ENCODE measurements around the gene RHOBTB1.
"Not testable (repeated sequence)": the region's sequence is repeated elsewhere in the genome, so short reads cannot be mapped to it uniquely, and the experiment has no call there.

RHOBTB1 gene

GRCh38 chr10:60944058-60944909, at the start of gene RHOBTB1:
RHOBTB1 (minus strand) TSS chr10:60944185; CDS start chr10:60911542, 32,643 bp downstream.
- DNase-seq (ENCODE audit: low spot score) = no peak

DNA sequence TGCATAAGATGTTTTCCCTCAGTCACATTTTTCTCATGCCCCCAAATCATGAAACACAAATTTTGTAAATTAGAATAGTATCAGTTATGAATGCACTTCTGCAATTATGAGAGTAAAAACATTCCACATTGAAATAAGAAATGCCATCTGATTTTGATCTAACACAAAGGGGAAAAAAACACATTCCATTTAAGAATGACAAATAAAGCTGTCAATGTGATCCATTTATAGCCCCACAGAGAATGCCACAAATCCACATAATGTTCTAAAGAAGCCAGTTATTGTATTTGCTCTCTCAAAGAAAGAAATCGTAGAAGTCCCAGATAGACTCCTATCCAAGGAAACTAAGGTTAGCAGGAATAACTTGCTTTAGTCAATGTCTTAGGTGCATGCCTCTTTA, 48.7 kb upstream of the RHOBTB1 start:
- DNase-seq (ENCODE audit: low spot score) = no peak

DNA sequence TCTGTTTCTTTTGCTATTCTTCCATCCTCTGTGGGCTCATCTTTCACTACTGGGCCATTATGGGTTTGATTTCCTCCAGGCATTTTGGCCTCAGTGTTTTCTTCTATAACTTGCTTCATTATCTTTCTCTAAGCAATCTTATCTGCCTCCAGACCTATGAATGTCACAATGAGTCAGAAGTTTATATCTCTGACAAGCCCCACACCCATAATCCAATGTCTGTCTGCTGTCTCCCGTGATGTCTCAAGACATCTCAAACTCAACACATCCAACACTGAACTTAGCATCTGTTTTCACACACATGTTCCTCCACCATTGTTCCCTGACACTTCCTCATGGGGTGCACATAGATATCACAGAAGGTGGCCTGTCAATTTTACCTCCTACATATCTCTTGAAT, 46.7 kb upstream of the RHOBTB1 start:
- no peak for DNase-seq (ENCODE audit: low spot score)

GRCh38 chr10:60989400-60989876, 45.5 kb upstream of the RHOBTB1 start:
- DNase-seq (ENCODE audit: low spot score) = no peak

DNA sequence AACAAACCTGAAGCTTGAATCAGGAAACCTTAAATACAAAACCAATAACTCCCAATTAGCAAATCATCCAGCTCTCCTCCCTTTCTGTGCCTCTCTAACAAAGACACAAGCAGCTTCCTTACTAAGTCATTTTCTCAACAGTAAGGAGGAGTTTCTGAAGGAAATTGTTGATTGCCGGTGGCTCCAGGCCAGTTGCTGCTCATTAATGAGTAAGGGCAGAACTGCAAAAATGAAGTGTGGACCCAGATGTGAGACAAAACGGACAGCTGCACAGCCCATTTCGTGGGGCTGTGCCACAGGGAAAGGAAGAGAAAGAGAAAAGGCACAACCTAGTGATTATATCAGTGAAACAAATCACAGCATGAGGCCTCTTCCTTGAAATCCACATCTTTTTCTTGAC, 42.8 kb upstream of the RHOBTB1 start:
- no peak for DNase-seq (ENCODE audit: low spot score)

DNA sequence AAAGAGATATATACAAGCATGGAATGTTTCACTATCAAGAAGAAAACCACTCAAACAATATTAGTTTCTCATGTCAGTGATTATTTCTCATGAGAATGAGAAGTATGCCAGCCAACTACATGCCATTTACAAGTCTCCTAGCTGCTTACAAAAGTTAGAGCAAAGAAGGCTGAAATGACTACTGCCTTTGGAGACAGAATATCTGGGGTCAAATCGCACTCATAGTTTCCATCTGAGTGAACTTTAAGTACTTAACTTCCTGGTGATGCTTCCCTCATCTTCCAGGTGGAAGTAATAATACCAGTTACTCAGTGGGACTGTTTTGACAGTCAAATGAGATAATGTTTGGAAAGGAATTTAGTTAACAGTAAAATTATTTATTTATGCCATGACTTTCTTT, 42.0 kb upstream of the RHOBTB1 start:
- no peak for DNase-seq (ENCODE audit: low spot score)

DNA sequence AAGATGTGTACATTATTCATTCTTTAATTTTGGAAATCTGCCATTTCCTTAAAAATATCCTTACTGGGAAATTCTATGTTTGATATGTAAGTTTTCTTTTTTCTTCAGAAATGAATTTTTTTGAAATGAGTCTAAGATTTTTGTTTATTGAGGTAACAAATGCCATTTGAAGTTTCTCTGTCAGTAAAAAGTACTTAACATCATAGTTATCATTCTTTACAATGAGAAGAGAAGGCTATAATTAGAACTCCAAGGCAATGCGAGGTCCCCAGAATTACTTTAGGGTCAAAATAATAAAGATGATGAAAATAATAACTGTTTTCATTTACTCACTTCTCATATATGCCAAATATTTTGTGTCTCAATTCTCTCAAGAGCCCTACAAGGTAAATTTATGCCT, 37.0 kb upstream of the RHOBTB1 start:
- DNase-seq (ENCODE audit: low spot score) = no peak

DNA sequence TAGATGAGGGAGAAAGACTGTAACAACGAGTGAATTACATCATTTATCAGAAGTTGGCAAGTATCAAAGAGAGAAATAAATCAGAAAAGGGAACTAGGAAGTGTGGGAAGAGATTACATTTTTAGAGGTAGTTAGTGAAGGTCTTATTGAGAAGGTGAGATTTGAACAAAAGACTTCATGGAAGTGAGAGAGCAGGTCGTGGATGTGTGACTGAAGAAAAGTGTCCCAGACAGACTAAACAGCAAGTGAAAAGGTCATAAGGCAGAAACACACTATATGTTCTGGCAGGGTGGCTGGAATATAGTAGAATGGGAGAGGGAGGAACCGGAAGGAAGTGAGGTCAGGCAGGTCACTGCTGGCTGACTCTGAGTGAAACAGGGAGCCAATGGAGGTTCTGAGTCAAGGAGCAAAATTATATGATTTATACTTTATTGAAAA, 35.7 kb upstream of the RHOBTB1 start:
- DNase-seq (ENCODE audit: low spot score) = no peak

DNA sequence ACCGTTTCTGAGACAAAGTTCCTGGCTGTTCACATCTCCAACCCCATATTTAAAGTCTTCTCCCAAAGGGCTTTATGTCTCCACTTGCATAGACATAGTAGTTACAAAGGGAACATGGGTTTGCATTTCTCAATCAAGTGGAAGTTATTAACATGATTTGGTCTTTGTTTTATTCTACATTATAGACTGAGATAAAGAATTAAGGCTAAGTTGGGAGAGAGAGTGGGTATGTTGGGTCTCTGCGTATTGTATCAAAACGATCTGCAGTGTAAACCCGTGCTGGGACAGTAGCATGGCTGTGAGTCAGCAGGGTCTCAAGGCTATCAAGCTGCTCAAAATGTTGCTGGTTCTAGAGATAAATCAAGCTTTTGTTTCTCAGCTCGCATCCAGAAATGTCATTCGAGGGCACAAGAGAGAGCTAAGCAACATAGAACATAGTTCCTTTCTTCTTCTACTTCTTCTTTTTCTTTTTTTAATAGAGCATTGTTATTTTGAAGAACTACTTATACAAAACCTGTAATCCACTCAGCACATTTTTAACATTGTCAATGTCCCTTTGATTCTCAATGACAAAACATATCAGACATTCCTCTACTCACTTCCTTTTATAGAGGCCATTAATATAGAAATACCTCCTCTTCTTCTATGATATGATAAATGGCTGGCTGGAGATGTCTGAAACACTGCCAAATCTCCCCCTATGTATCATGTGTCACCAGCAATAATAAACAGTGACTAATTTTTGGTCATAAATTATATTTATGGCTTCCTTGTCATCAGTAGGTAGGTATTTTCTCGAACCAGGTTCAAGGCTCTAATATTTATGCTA, 34.5 kb upstream of the RHOBTB1 start:
- no peak for DNase-seq (ENCODE audit: low spot score)

- DNase-seq (ENCODE audit: low spot score) = no peak
Observed at GRCh38 chr10:60977161-60978122, 33.5 kb upstream of the RHOBTB1 start.

DNA sequence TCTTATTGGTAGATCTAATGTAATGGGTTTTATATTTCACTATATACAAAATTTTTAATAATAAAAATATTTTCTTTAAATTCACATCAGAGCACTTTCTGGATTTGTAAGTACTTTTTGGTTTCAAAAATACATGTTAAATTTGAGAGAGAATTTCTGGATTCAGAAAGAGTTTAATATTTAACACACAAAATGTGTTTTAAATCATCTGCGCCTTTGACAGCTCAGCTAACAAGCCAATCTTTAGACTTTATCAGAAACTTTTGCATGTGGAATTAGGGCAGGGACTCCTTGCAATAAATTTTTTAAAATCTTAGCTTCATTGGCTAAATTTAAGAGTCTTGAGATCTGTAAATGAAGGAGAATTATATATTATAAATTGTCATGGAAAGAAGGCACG, 32.7 kb upstream of the RHOBTB1 start:
- DNase-seq (ENCODE audit: low spot score) = no peak

DNA sequence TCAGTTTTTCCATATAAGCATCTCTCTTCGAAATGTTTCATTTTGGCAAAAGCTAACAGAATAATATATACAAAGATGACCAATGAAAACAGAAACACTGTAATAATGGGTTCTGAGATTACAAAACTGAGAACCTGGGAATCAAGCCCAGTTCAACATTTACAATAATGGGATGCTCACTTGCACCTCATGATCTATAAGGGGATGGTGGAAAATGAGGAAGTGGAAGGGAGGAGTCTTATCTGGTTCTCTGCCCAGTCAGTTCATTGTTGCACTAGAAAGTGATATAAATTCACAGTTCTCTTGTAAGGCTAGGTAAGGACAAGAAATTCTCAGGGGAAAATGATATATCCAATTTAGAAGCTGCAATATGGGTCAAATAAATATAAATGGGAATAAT, 31.7 kb upstream of the RHOBTB1 start:
- DNase-seq (ENCODE audit: low spot score) = no peak

DNA sequence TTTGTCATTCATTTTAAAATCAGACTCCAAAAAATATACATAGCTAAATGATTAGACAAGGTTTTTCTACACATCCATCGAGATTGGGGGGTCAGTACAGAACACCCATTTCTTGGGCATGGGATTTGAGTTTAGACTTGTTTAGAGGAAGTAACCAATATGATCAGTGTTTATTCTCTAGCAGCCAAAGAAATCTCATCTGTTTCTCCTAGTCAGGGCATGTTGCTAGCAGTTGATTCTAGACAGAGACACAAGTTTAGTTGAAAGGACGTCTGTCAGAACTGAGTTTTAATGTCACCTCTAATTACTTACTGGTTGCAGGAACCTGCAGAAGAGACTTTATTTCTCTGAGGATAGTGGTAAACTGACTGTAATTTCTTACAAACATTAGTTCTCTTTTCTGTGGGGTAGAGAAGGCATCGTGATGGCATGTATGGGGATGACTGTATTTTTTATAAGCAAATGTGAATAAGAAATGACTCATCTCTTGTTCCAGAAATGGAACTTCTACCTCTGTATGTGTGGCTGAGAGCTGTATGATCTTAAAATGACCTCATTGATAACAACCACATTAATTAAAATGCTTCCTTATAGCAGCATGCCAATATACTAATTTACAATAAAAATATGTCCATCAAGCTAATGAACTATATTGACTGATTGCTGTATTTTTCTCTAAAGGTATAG, 30.6 kb upstream of the RHOBTB1 start:
- DNase-seq (ENCODE audit: low spot score) = peak; percentile 10

DNA sequence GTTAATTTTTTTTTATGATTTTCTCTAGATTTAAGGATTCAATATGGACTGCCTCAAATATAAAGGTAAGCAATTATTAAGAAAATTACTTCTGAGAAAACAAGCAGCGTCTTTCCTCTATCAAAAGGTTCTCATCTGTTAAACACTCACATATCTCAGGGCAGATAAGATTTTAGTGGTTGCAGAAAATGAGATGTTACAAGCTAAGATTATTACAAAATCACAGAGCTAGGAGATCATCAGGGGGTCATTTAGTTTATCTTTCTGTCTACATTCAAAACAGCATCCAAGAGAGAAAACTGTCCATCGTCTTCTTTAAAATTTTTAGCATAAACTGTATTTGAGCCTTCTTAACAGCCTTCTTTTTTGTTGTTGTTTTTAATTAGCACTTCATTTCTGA, 29.1 kb upstream of the RHOBTB1 start:
- DNase-seq (ENCODE audit: low spot score) = no peak

- DNase-seq (ENCODE audit: low spot score) = not testable (repeated sequence)
Observed at GRCh38 chr10:60972181-60972580, 28.2 kb upstream of the RHOBTB1 start.

DNA sequence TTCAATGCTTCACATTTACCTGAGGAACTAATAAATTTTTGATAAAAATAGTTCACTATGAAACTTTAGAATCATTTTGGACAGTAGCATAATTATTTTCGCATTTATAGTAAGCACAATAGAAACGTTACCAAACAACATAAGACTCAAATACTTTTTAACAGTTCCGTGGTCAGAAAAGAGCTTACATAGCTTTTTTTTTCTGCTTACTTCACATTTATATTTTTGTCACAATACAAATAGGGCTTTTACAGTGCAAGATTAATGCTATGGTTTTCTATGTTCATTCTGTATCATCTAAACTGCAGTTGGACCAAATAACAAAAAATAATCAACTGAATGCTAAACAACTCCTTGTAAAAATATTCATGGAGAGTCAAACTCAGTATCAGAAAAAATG, 26.5 kb upstream of the RHOBTB1 start:
- no peak for DNase-seq (ENCODE audit: low spot score)

DNA sequence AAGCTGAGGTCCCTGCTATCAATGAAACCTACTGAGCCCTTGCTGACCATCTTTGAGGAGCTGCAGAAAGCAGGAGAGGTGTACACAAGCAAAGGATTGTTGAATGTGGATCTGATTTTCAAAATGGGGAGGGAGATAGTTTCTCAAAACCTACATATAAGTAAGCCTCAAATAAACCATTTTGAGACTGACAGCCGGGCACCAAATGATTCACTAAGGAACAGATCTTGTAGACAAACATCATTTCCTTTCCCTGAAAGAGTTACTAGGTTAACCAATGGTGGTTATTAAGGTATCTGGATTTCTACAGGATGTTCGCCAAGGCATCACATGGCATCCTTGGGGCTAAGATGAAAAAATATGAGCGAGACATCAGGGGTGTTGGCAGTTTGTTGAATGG, 24.5 kb upstream of the RHOBTB1 start:
- no peak for DNase-seq (ENCODE audit: low spot score)

GRCh38 chr10:60967854-60968484, 24.0 kb upstream of the RHOBTB1 start:
- DNase-seq (ENCODE audit: low spot score) = no peak

- DNase-seq (ENCODE audit: low spot score) = no peak
Observed at GRCh38 chr10:60967260-60967659, 23.3 kb upstream of the RHOBTB1 start.

DNA sequence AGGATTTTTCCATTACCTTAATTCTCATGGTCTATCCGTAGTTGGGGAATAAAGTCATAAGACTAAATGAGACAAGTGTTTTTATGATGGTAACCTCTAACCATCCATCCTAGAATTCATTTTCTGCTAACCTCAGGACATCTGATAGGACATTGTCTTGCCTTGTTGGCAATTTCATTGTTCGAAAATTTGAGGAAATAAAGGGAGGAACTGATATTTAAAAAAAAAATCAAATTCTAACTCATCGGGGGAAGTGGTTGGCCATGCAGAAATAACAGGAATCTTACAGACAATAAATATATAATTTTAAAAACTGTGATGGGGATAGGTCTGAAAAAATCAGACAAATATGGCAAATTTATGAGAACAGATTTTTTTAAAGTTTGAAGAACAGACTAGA, 21.7 kb upstream of the RHOBTB1 start:
- DNase-seq (ENCODE audit: low spot score) = no peak
